OCI-LY7 (cell line): Measurements from ENCODE around the gene SUGP2. TPM values are rescaled to one million over a fixed set of nuclear protein-coding genes. Genes with fewer than 3 reads are reported as not detected.

Experiments
- BruUV-seq: library from RNA; stranded (reverse); fragments of 400-500 nt; replicated peaks from 2 replicates; lab custom pipeline; 2021; lab: Mats Ljungman, UMichigan
- CTCF ChIA-PET: fragments of 300-600 bp; sonication (Branson Sonifier 250); formaldehyde crosslinking; loops from one replicate; lab custom pipeline; 2022; ENCODE audit warnings: antibody characterized with exemption; ENCODE audit not compliant: unreplicated experiment; lab: Charles Lee
- POLR2A ChIA-PET: fragments of 300-600 bp; sonication (Branson Sonifier 250); formaldehyde crosslinking; loops from one replicate; lab custom pipeline; 2022; ENCODE audit warnings: antibody characterized with exemption; lab: Charles Lee
- DNase-seq: peaks from one replicate; pipeline ENCODE4 v3.0.0-alpha.2; 2015; ENCODE audit warnings: low spot score
- H2AFZ ChIP-seq: fragments of 200-600 bp; sonication (generic), shearing (Covaris generic); 2 replicates; pipeline ENCODE4 v1.6.1; 2014; ENCODE audit warnings: mild to moderate bottlenecking, antibody characterized with exemption, low read length, moderate library complexity
- H3K27ac ChIP-seq: fragments of 200-600 bp; sonication (generic); 2 replicates; pipeline ENCODE4 v1.5.1; 2014; ENCODE audit warnings: mixed run types, low read depth, mild to moderate bottlenecking, moderate library complexity, low read length, inconsistent platforms; ENCODE audit not compliant: poor library complexity, severe bottlenecking
- H3K36me3 ChIP-seq: fragments of 200-600 bp; sonication (generic); 2 replicates; pipeline ENCODE4 v1.6.1; 2014; ENCODE audit warnings: mild to moderate bottlenecking, antibody characterized with exemption, low read length, moderate library complexity, mixed read lengths; ENCODE audit not compliant: insufficient read depth
- H3K4me1 ChIP-seq: fragments of 200-600 bp; sonication (generic); 2 replicates; pipeline ENCODE4 v1.5.1; 2014; ENCODE audit warnings: mild to moderate bottlenecking, low read length; ENCODE audit not compliant: insufficient read depth, poor library complexity, severe bottlenecking
- H3K4me2 ChIP-seq: fragments of 200-600 bp; sonication (generic); 2 replicates; pipeline ENCODE4 v1.6.1; 2014; ENCODE audit warnings: mild to moderate bottlenecking, low read length
- H3K4me3 ChIP-seq: fragments of 200-600 bp; sonication (generic); 2 replicates; pipeline ENCODE4 v1.5.1; 2014; ENCODE audit warnings: mild to moderate bottlenecking, low read depth, low read length; ENCODE audit not compliant: poor library complexity, severe bottlenecking
- H3K79me2 ChIP-seq: fragments of 200-600 bp; sonication (generic); 2 replicates; pipeline ENCODE4 v1.6.1; 2016; ENCODE audit warnings: low read depth, mild to moderate bottlenecking, low read length, moderate library complexity, mixed read lengths; ENCODE audit not compliant: insufficient read depth
- H3K9me2 ChIP-seq: fragments of 200-600 bp; sonication (generic); 2 replicates; pipeline ENCODE4 v1.6.1; 2016; ENCODE audit warnings: mild to moderate bottlenecking, low read length, mixed read lengths; ENCODE audit not compliant: insufficient read depth
- H3K9me3 ChIP-seq: fragments of 200-600 bp; sonication (generic); 2 replicates; pipeline ENCODE4 v1.6.1; 2014; ENCODE audit warnings: mild to moderate bottlenecking, mixed run types, low read length, mixed read lengths
- H4K20me1 ChIP-seq: fragments of 200-600 bp; sonication (generic); 2 replicates; pipeline ENCODE4 v1.6.1; 2014; ENCODE audit warnings: mild to moderate bottlenecking, antibody characterized with exemption, low read length, moderate library complexity, mixed read lengths; ENCODE audit not compliant: insufficient read depth
- EZH2phosphoT487 ChIP-seq: fragments of 200-600 bp; sonication (generic); IDR thresholded peaks from 2 replicates; pipeline ENCODE4 v1.6.1; 2018; ENCODE audit warnings: low read depth, borderline replicate concordance, mild to moderate bottlenecking, mixed run types, antibody characterized with exemption, low read length, moderate library complexity, mixed read lengths
- intact Hi-C: fragments of 100-400 bp; cut with micrococcal nuclease; formaldehyde crosslinking; loops from one replicate; pipeline ENCODE4 v1.10.0; 2022; ENCODE audit not compliant: unreplicated experiment
- total RNA-seq, 2 experiments: library from RNA; depleted of rRNA in 1 of 2; stranded (reverse); fragments of >200 nt in 1 of 2; shearing (Covaris generic) in 1 of 2; gene quantifications; 2 replicates each; pipeline ENCODE4 v1.2.3, GENCODE V29; 2014 to 2022
- TF ChIP-seq, protein P1 (sequence below): fragments of 200-600 bp; sonication (generic); conservative IDR thresholded peaks from 2 replicates; pipeline ENCODE4 v1.5.1; 2014; ENCODE audit warnings: mild to moderate bottlenecking, antibody characterized with exemption, low read length, moderate library complexity, mixed read lengths

Gene SUGP2
- total RNA-seq, 2 experiments from 2014 or later, result 111 to 229 TPM

GRCh38 chr19:19034204-19034624 lies 897 bp upstream of the SUGP2 start:
- Histone ChIP-seq H4K20me1 (no peaks in the 10 kb centered on the region), H3K4me1 (peaks cover 33% of the 10 kb centered on the region), H3K4me3 (peak overlapping the region; percentile 96), H3K27ac (peak overlapping the region; percentile 91), H3K79me2 (peaks cover 88% of the 10 kb centered on the region), H3K4me2 (peak overlapping the region; percentile 100), H3K9me2 (no peaks in the 10 kb centered on the region), H3K36me3 (peaks cover 65% of the 10 kb centered on the region), H2AFZ (peak overlapping the region; percentile 68; the same call in 1 of the 2 replicates), H3K9me3 (peaks cover 8% of the 10 kb centered on the region; the same call in 1 of the 2 replicates)
- DNase-seq, result peak; percentile 85
- BruUV-seq, result TSS peak; percentile 63
- no peak for TF ChIP-seq EZH2phosphoT487
- TF ChIP-seq, protein P1, sequence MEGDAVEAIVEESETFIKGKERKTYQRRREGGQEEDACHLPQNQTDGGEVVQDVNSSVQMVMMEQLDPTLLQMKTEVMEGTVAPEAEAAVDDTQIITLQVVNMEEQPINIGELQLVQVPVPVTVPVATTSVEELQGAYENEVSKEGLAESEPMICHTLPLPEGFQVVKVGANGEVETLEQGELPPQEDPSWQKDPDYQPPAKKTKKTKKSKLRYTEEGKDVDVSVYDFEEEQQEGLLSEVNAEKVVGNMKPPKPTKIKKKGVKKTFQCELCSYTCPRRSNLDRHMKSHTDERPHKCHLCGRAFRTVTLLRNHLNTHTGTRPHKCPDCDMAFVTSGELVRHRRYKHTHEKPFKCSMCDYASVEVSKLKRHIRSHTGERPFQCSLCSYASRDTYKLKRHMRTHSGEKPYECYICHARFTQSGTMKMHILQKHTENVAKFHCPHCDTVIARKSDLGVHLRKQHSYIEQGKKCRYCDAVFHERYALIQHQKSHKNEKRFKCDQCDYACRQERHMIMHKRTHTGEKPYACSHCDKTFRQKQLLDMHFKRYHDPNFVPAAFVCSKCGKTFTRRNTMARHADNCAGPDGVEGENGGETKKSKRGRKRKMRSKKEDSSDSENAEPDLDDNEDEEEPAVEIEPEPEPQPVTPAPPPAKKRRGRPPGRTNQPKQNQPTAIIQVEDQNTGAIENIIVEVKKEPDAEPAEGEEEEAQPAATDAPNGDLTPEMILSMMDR, result no peak
- ChIA-PET CTCF (interaction anchor here (0.6 kb wide), 1 partner anchor 24 kb away, joined by 3 read pairs; no protein-coding TSS in a partner anchor), POLR2A (no interaction called here)
- intact Hi-C loops, result no loop called here

DNA sequence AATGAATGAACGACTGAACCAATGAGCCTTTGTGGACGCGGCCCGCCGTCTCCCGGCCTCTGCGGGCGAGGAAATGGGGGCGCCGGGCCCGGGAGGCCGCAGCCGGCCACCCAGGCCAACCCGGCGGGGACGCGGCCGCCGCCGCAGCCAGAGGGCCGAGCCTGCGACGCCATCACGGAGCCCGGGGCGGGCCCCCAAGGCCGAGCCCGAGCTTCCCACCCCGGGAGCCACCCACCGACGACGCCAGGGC lies 216 bp downstream of the SUGP2 start:
- no TSS peak for BruUV-seq
- ChIA-PET POLR2A (no interaction called here), CTCF (no interaction called here)
- no peaks in the 10 kb centered on the region for H4K20me1 ChIP-seq
- peaks cover 8% of the 10 kb centered on the region; the same call in 1 of the 2 replicates for H3K9me3 ChIP-seq
- H3K4me2 ChIP-seq, result peak overlapping the region; percentile 73
- no peaks in the 10 kb centered on the region for H3K9me2 ChIP-seq
- H3K4me1 ChIP-seq, result peaks cover 27% of the 10 kb centered on the region
- peaks cover 65% of the 10 kb centered on the region for H3K36me3 ChIP-seq
- H3K79me2 ChIP-seq, result peaks cover 83% of the 10 kb centered on the region
- DNase-seq, result no peak
- TF ChIP-seq, protein P1, result no peak
- TF ChIP-seq EZH2phosphoT487, result no peak
- H3K4me3 ChIP-seq, result peak overlapping the region; percentile 96
- H3K27ac ChIP-seq, result peak overlapping the region; percentile 91
- H2AFZ ChIP-seq, result no peak overlapping the region
- intact Hi-C loops, result no loop called here

DNA sequence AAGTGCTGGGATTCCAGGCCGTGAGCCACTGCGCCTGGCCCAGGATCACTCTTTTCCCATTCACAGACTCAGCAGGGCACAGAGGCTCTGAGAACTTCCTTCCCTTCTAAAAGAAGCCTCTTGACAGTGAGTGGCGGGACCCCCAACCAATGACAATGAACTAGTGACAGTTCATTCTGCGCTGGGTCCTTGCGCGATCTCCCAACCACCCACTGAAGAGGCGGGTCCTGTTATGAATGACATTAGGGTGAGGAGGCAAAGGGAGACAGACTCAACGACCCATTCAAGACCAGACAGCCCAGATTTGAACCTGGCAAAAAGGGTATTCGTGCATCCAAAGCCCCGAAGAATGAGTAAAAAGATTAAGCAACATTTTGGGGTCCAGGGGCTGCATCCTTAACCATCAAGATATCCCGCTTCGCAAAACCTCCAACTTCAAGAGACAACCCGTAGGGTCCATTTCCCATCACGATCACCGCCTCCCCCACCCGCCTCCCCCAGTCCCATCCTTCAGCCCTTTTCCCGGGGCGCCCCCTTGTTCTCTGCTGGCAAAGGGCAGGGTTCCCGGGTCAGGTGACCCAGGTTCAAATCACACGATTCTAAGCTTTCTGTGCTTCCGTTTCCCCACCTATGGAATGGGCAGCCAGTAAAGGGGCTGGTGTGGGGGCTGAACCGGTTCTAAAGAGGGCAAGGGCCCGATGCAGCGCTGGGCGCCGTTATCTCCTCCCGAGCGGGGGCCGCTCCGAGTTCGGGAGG lies 719 bp downstream of the SUGP2 start:
- Histone ChIP-seq H4K20me1 (no peaks in the 10 kb centered on the region), H3K27ac (peak overlapping the region; percentile 91), H3K9me2 (no peaks in the 10 kb centered on the region), H3K9me3 (peaks cover 4% of the 10 kb centered on the region; the same call in 1 of the 2 replicates), H2AFZ (no peak overlapping the region), H3K4me2 (peak overlapping the region; percentile 73), H3K79me2 (peaks cover 81% of the 10 kb centered on the region), H3K4me3 (peak overlapping the region; percentile 96), H3K4me1 (peaks cover 27% of the 10 kb centered on the region), H3K36me3 (peaks cover 65% of the 10 kb centered on the region)
- CTCF ChIA-PET, result no interaction called here
- BruUV-seq, result TSS peak; percentile 69
- POLR2A ChIA-PET, result no interaction called here
- TF ChIP-seq, protein P1, result peak; percentile 30; the same call in 1 of the 2 replicates
- no peak for TF ChIP-seq EZH2phosphoT487
- intact Hi-C loops, result no loop called here
- peak; percentile 95 for DNase-seq
